Loucy (cell line): ENCODE measurements around the gene SMAD3.

ENCODE experiments used
- H2AFZ ChIP-seq: fragments of 200-600 bp; sonication (generic); 2 replicates; pipeline ENCODE4 v1.6.0; 2016; ENCODE audit warnings: antibody characterized with exemption, mild to moderate bottlenecking, low read length, moderate library complexity
- H3F3A ChIP-seq: fragments of 200-600 bp; 2 replicates; pipeline ENCODE4 v1.6.0; 2016; ENCODE audit warnings: antibody characterized with exemption, low read depth, mild to moderate bottlenecking
- H3K27me3 ChIP-seq: fragments of 200-600 bp; sonication (generic); 2 replicates; pipeline ENCODE4 v1.6.1; 2014; ENCODE audit warnings: low read length, mild to moderate bottlenecking; ENCODE audit not compliant: insufficient read depth, poor library complexity, severe bottlenecking
- H3K36me3 ChIP-seq: fragments of 200-600 bp; sonication (generic); 2 replicates; pipeline ENCODE4 v1.6.1; 2016; ENCODE audit warnings: low read length; ENCODE audit not compliant: insufficient read depth
- H3K4me1 ChIP-seq: fragments of 200-600 bp; sonication (generic); 2 replicates; pipeline ENCODE4 v1.5.1; 2014; ENCODE audit warnings: low read length, mild to moderate bottlenecking; ENCODE audit not compliant: insufficient read depth, poor library complexity, severe bottlenecking
- H3K4me2 ChIP-seq: fragments of 200-600 bp; sonication (generic); 2 replicates; pipeline ENCODE4 v1.6.0; 2014; ENCODE audit warnings: antibody characterized with exemption, low read length, low read depth, mild to moderate bottlenecking; ENCODE audit not compliant: poor library complexity, severe bottlenecking
- H3K4me3 ChIP-seq: fragments of 200-600 bp; sonication (generic); 2 replicates; pipeline ENCODE4 v1.5.1; 2014; ENCODE audit warnings: low read length, mild to moderate bottlenecking, mixed read lengths; ENCODE audit not compliant: poor library complexity, severe bottlenecking
- H3K79me2 ChIP-seq: fragments of 200-600 bp; sonication (generic); 2 replicates; pipeline ENCODE4 v1.6.1; 2014; ENCODE audit warnings: low read length; ENCODE audit not compliant: insufficient read depth
- H3K9ac ChIP-seq: fragments of 200-600 bp; sonication (generic); 2 replicates; pipeline ENCODE4 v1.6.0; 2014; ENCODE audit warnings: mild to moderate bottlenecking, low read depth, low read length, moderate library complexity; ENCODE audit not compliant: poor library complexity, severe bottlenecking
- H3K9me2 ChIP-seq: fragments of 200-600 bp; sonication (generic); replicated peaks from 2 replicates; pipeline ENCODE4 v1.6.1; 2016; ENCODE audit warnings: low read depth, low read length, mixed read lengths
- H3K9me3 ChIP-seq: fragments of 200-600 bp; sonication (generic); 2 replicates; pipeline ENCODE4 v1.6.1; 2014; ENCODE audit warnings: mild to moderate bottlenecking, antibody characterized with exemption, low read length, low read depth; ENCODE audit not compliant: insufficient read depth
- H4K20me1 ChIP-seq: fragments of 200-600 bp; sonication (generic); 2 replicates; pipeline ENCODE4 v1.6.0; 2014; ENCODE audit warnings: antibody characterized with exemption, low read length, mild to moderate bottlenecking; ENCODE audit not compliant: insufficient read depth, poor library complexity, severe bottlenecking
- CTCF ChIP-seq: fragments of 200-600 bp; sonication (generic); conservative IDR thresholded peaks from 2 replicates; pipeline ENCODE4 v1.5.1; 2014; ENCODE audit warnings: mild to moderate bottlenecking, antibody characterized with exemption, low read length
- EZH2phosphoT487 ChIP-seq: fragments of 200-600 bp; IDR thresholded peaks from 2 replicates; pipeline ENCODE4 v1.6.1; 2018; ENCODE audit warnings: antibody characterized with exemption, mild to moderate bottlenecking, moderate library complexity, borderline replicate concordance

SMAD3 gene

GRCh38 chr15:67085818-67086636 lies 20.6 kb downstream of the SMAD3 start:
- H3F3A ChIP-seq, result peaks cover 3% of the 10 kb centered on the region
- H3K36me3 ChIP-seq, result no peaks in the 10 kb centered on the region
- H3K4me1 ChIP-seq, result peaks cover 97% of the 10 kb centered on the region
- peak overlapping the region; percentile 89 for H3K4me2 ChIP-seq
- no peaks in the 10 kb centered on the region for H4K20me1 ChIP-seq
- peak overlapping the region; percentile 72 for H3K9ac ChIP-seq
- H3K27me3 ChIP-seq, result no peaks in the 10 kb centered on the region
- peak overlapping the region; percentile 25 for H3K4me3 ChIP-seq
- no peaks in the 10 kb centered on the region for H3K9me3 ChIP-seq
- TF ChIP-seq CTCF, result no peak
- TF ChIP-seq EZH2phosphoT487, result no peak
- H3K79me2 ChIP-seq, result peaks cover 100% of the 10 kb centered on the region
- no peak overlapping the region for H2AFZ ChIP-seq
- H3K9me2 ChIP-seq, result no peaks in the 10 kb centered on the region

GRCh38 chr15:67086637-67086914 lies 21.2 kb downstream of the SMAD3 start:
- Histone ChIP-seq H3K79me2 (peaks cover 95% of the 10 kb centered on the region), H3F3A (peaks cover 6% of the 10 kb centered on the region), H3K27me3 (no peaks in the 10 kb centered on the region), H3K9ac (peak overlapping the region; percentile 72), H3K9me3 (no peaks in the 10 kb centered on the region), H4K20me1 (no peaks in the 10 kb centered on the region), H3K4me1 (peaks cover 96% of the 10 kb centered on the region), H2AFZ (no peak overlapping the region), H3K9me2 (no peaks in the 10 kb centered on the region), H3K36me3 (no peaks in the 10 kb centered on the region), H3K4me2 (peak overlapping the region; percentile 89), H3K4me3 (peak overlapping the region; percentile 25)
- TF ChIP-seq EZH2phosphoT487, result no peak
- no peak for TF ChIP-seq CTCF

GRCh38 chr15:67087507-67088172 lies 22.2 kb downstream of the SMAD3 start:
- no peaks in the 10 kb centered on the region for H3K27me3 ChIP-seq
- peaks cover 96% of the 10 kb centered on the region for H3K4me1 ChIP-seq
- H3K36me3 ChIP-seq, result no peaks in the 10 kb centered on the region
- H3K4me3 ChIP-seq, result peak overlapping the region; percentile 19
- no peak overlapping the region for H2AFZ ChIP-seq
- no peaks in the 10 kb centered on the region for H3K9me3 ChIP-seq
- no peak for TF ChIP-seq EZH2phosphoT487
- TF ChIP-seq CTCF, result no peak
- H3F3A ChIP-seq, result peaks cover 5% of the 10 kb centered on the region
- peak overlapping the region; percentile 89 for H3K4me2 ChIP-seq
- no peaks in the 10 kb centered on the region for H3K9me2 ChIP-seq
- peak overlapping the region; percentile 72 for H3K9ac ChIP-seq
- H3K79me2 ChIP-seq, result peaks cover 95% of the 10 kb centered on the region
- no peaks in the 10 kb centered on the region for H4K20me1 ChIP-seq
